ENCODE data around the gene TRIM56. TPM values are rescaled to one million over a fixed set of nuclear protein-coding genes. Genes with fewer than 3 reads are reported as not detected.
"Not testable (repeated sequence)": the region's sequence is repeated elsewhere in the genome, so short reads cannot be mapped to it uniquely, and the experiment has no call there.

TRIM56 gene
- total and polyA plus RNA-seq, 2 donors (not counting 1 experiment from before 2014, with no cell fraction given): 6.0 to 27.6 TPM

DNA sequence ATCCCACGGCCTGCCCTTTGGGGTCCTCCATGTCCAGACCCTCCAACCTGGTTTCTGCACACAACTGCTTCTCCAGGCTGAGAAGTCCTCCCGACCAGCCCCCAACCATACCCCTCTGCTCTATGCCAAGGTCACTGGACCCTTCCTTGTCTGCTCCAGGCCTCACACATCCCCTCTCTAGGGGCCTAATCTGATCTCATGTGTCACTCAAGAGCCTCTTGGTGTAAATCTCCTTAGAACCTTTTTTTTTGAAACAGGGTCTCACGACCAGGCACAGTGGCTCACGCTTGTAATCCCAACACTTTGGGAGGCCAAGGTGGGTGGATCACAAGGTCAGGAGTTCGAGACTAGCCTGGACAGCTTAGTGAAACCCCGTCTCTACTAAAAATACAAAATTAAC is 24.1 kb downstream of the TRIM56 start:
- Histone ChIP-seq H3K9me3 (ENCODE audit: control insufficient read depth, insufficient read depth, low read depth, low read length) (no peaks in the 10 kb centered on the region), H3K9ac (ENCODE audit: insufficient read depth, low read length) (no peak overlapping the region), H3K36me3 (ENCODE audit: control insufficient read depth, insufficient read depth, low read length) (no peaks in the 10 kb centered on the region), H3K4me2 (ENCODE audit: extremely low read depth, insufficient read depth, low read length) (no peak overlapping the region), H3K4me1 (ENCODE audit: control insufficient read depth, extremely low read depth, insufficient read depth, low read length) (peaks cover 4% of the 10 kb centered on the region), H3K79me2 (ENCODE audit: control insufficient read depth, insufficient read depth, low read length) (no peaks in the 10 kb centered on the region), H3K27ac (ENCODE audit: insufficient read depth, low read length) (no peak overlapping the region), H3K27me3 (ENCODE audit: control insufficient read depth, insufficient read depth, low read length) (no peaks in the 10 kb centered on the region), H3K4me3 (replicated peaks in 1 of 4; ENCODE audit: control extremely low read depth in 1 of 4, insufficient read depth in 1 of 4, low read depth in 3 of 4, low read length in 4 of 4) (no peak overlapping the region), H2AFZ (ENCODE audit: low read length) (no peak overlapping the region), H4K20me1 (ENCODE audit: control insufficient read depth, extremely low read depth, insufficient read depth, low read length) (no peaks in the 10 kb centered on the region)
- no peak for DNase-seq (ENCODE audit: low read depth in 2 of 2)
- no peak for TF ChIP-seq EZH2 (IDR thresholded peaks at IDR 0.05; ENCODE audit: low read length, missing control alignments)
- TF ChIP-seq CTCF (conservative IDR thresholded peaks at IDR 0.05 in 1 of 2, IDR thresholded peaks at IDR 0.05 in 1 of 2; ENCODE audit: low read depth in 1 of 2, low read length in 2 of 2): no peak

DNA sequence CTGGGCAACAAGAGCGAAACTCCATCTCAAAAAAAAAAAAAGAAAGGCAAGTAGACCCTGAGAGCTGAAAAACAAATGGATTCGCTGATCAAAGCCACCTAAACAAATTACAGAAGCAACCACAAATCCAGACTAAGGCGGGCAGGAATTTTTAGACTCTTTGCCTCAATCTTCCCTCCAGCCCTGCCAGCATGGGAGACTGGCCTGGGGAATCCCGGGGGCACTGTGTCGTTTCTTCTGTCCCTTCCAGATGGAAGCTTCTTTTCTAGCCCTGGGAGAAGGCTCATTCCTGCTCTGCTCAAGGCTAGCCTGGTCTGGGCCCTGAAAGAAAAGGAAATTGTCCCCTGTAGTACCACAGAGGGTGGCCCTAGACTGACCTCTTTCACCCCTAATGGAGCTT is 26.0 kb downstream of the TRIM56 start:
- H3K9ac ChIP-seq (ENCODE audit: insufficient read depth, low read length): no peak overlapping the region

DNA sequence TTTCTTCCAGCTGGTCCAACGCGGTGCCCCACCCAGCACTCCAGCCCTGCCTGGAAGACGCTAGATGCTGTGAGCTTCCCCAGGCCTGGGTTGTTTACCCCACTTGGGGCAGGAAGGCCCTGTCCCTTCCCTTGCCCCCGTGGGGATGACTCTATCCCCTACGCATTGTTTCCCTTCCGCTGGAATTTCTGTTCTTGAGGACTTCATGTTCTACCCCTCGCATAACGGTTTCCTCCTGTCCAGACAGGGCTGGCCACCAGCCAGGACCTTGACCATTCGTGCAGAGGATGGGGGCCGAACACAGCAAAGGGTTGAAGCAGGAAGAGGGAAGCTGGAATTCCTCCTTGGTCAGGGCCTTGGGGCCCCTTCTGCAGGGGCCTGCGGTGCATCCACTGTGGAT is 27.0 kb downstream of the TRIM56 start:
- peak overlapping the region; percentile 19 for H3K27ac ChIP-seq (ENCODE audit: insufficient read depth, low read length)

More for the DNA sequence above, 26.0 kb downstream of the TRIM56 start:
- no peaks in the 10 kb centered on the region for H4K20me1 ChIP-seq (ENCODE audit: control insufficient read depth, extremely low read depth, insufficient read depth, low read length)
- no peak for TF ChIP-seq EZH2 (IDR thresholded peaks at IDR 0.05; ENCODE audit: low read length, missing control alignments)
- no peak for TF ChIP-seq CTCF (conservative IDR thresholded peaks at IDR 0.05 in 1 of 2, IDR thresholded peaks at IDR 0.05 in 1 of 2; ENCODE audit: low read depth in 1 of 2, low read length in 2 of 2)
- H3K4me1 ChIP-seq (ENCODE audit: control insufficient read depth, extremely low read depth, insufficient read depth, low read length): peaks cover 4% of the 10 kb centered on the region
- no peaks in the 10 kb centered on the region for H3K79me2 ChIP-seq (ENCODE audit: control insufficient read depth, insufficient read depth, low read length)
- H3K27ac ChIP-seq (ENCODE audit: insufficient read depth, low read length): no peak overlapping the region
- H3K4me2 ChIP-seq (ENCODE audit: extremely low read depth, insufficient read depth, low read length): no peak overlapping the region
- no peak for DNase-seq (ENCODE audit: low read depth in 2 of 2)
- no peaks in the 10 kb centered on the region for H3K27me3 ChIP-seq (ENCODE audit: control insufficient read depth, insufficient read depth, low read length)
- H3K36me3 ChIP-seq (ENCODE audit: control insufficient read depth, insufficient read depth, low read length): no peaks in the 10 kb centered on the region
- H2AFZ ChIP-seq (ENCODE audit: low read length): no peak overlapping the region
- H3K4me3 ChIP-seq (replicated peaks in 1 of 4; ENCODE audit: control extremely low read depth in 1 of 4, insufficient read depth in 1 of 4, low read depth in 3 of 4, low read length in 4 of 4): no peak overlapping the region
- no peaks in the 10 kb centered on the region for H3K9me3 ChIP-seq (ENCODE audit: control insufficient read depth, insufficient read depth, low read depth, low read length)

GRCh38 chr7:101113140-101113539 is 27.9 kb downstream of the TRIM56 start:
- not testable (repeated sequence) for H3K27me3 ChIP-seq (ENCODE audit: control insufficient read depth, insufficient read depth, low read length); H4K20me1 ChIP-seq (ENCODE audit: control insufficient read depth, extremely low read depth, insufficient read depth, low read length); H3K27ac ChIP-seq (ENCODE audit: insufficient read depth, low read length); DNase-seq (ENCODE audit: low read depth in 2 of 2); H3K9ac ChIP-seq (ENCODE audit: insufficient read depth, low read length); H3K79me2 ChIP-seq (ENCODE audit: control insufficient read depth, insufficient read depth, low read length); H3K9me3 ChIP-seq (ENCODE audit: control insufficient read depth, insufficient read depth, low read depth, low read length); H3K4me2 ChIP-seq (ENCODE audit: extremely low read depth, insufficient read depth, low read length); H3K36me3 ChIP-seq (ENCODE audit: control insufficient read depth, insufficient read depth, low read length); H2AFZ ChIP-seq (ENCODE audit: low read length); H3K4me3 ChIP-seq (replicated peaks in 1 of 4; ENCODE audit: control extremely low read depth in 1 of 4, insufficient read depth in 1 of 4, low read depth in 3 of 4, low read length in 4 of 4); H3K4me1 ChIP-seq (ENCODE audit: control insufficient read depth, extremely low read depth, insufficient read depth, low read length)

More for the DNA sequence above, 27.0 kb downstream of the TRIM56 start:
- Histone ChIP-seq H3K4me2 (ENCODE audit: extremely low read depth, insufficient read depth, low read length) (no peak overlapping the region), H3K4me1 (ENCODE audit: control insufficient read depth, extremely low read depth, insufficient read depth, low read length) (peaks cover 8% of the 10 kb centered on the region), H4K20me1 (ENCODE audit: control insufficient read depth, extremely low read depth, insufficient read depth, low read length) (no peaks in the 10 kb centered on the region), H3K27me3 (ENCODE audit: control insufficient read depth, insufficient read depth, low read length) (no peaks in the 10 kb centered on the region), H3K9ac (ENCODE audit: insufficient read depth, low read length) (no peak overlapping the region), H3K9me3 (ENCODE audit: control insufficient read depth, insufficient read depth, low read depth, low read length) (no peaks in the 10 kb centered on the region), H3K4me3 (replicated peaks in 1 of 4; ENCODE audit: control extremely low read depth in 1 of 4, insufficient read depth in 1 of 4, low read depth in 3 of 4, low read length in 4 of 4) (no peak overlapping the region), H3K79me2 (ENCODE audit: control insufficient read depth, insufficient read depth, low read length) (no peaks in the 10 kb centered on the region), H2AFZ (ENCODE audit: low read length) (peak overlapping the region; percentile 40), H3K36me3 (ENCODE audit: control insufficient read depth, insufficient read depth, low read length) (no peaks in the 10 kb centered on the region)
- TF ChIP-seq CTCF (conservative IDR thresholded peaks at IDR 0.05 in 1 of 2, IDR thresholded peaks at IDR 0.05 in 1 of 2; ENCODE audit: low read depth in 1 of 2, low read length in 2 of 2) (no peak), EZH2 (IDR thresholded peaks at IDR 0.05; ENCODE audit: low read length, missing control alignments) (no peak)
- peak; percentile 74 to 91 for DNase-seq (ENCODE audit: low read depth in 2 of 2)
